Ascending aorta (tissue), 2 donors: ENCODE measurements around the gene DCUN1D2. TPM values are rescaled to one million over a fixed set of nuclear protein-coding genes. Genes with fewer than 3 reads are reported as not detected.

Experiments
- DNase-seq, 2 donors: peaks; one replicate each; pipeline ENCODE4 v3.0.0-alpha.2; 2019; ENCODE audit warnings: low spot score in 2 of 2
- H3K27ac ChIP-seq, 2 donors: fragments of 200-600 bp; sonication (generic); one replicate each; pipeline ENCODE4 v1.5.1; 2016 to 2017; ENCODE audit warnings: mild to moderate bottlenecking in 1 of 2
- H3K27me3 ChIP-seq: fragments of 200-600 bp; sonication (generic); one replicate; pipeline ENCODE4 v1.5.1; 2017
- H3K36me3 ChIP-seq, 2 donors: fragments of 200-600 bp; sonication (generic); one replicate each; pipeline ENCODE4 v1.5.1; 2016
- H3K4me1 ChIP-seq, 2 donors: fragments of 200-600 bp; sonication (generic); one replicate each; pipeline ENCODE4 v1.5.1; 2016 to 2017; ENCODE audit warnings: mild to moderate bottlenecking in 1 of 2
- H3K4me3 ChIP-seq, 2 donors: fragments of 200-600 bp; sonication (generic); one replicate each; pipeline ENCODE4 v1.5.1; 2016 to 2017; ENCODE audit warnings: mild to moderate bottlenecking in 1 of 2
- H3K9me3 ChIP-seq, 2 donors: fragments of 200-600 bp; sonication (generic); one replicate each; pipeline ENCODE4 v1.5.1; 2016
- CTCF ChIP-seq, 3 experiments: fragments of 200-600 bp in 2 of 3; fragments of 450-650 bp in 1 of 3; sonication (generic) in 2 of 3; IDR thresholded peaks; one replicate each; pipeline ENCODE4 v1.5.1; 2016 to 2019; ENCODE audit warnings: antibody characterized with exemption in 3 of 3, mild to moderate bottlenecking in 1 of 3, moderate library complexity in 1 of 3
- intact Hi-C: fragments of 100-400 bp; cut with DNase I; formaldehyde crosslinking; loops from one replicate; pipeline ENCODE4 v1.15.1; 2023
- total RNA-seq: library from RNA; depleted of rRNA; stranded (reverse); fragments of >200 nt; gene quantifications from one replicate; pipeline ENCODE4 v1.1.0, GENCODE V29; 2016

The DCUN1D2 gene
- total RNA-seq, 1 donor from 2014 or later: 5.9 TPM

GRCh38 chr13:113418722-113419049, 71.8 kb downstream of the DCUN1D2 start:
- intact Hi-C loops: loop anchor here (10.0 kb wide), 1 partner anchor 446 kb away; the partner anchor contains the start of gene GAS6
- TF ChIP-seq CTCF (IDR thresholded peaks at IDR 0.05): no peak
- H3K9me3 ChIP-seq: no peaks in the 10 kb centered on the region
- no peaks in the 10 kb centered on the region for H3K36me3 ChIP-seq
- no peak overlapping the region for H3K27ac ChIP-seq
- DNase-seq: no peak
- H3K4me3 ChIP-seq: no peak overlapping the region
- peaks cover 10 to 18% of the 10 kb centered on the region in 2 donors for H3K4me1 ChIP-seq
- no peaks in the 10 kb centered on the region for H3K27me3 ChIP-seq

- H3K4me3 ChIP-seq: no peak overlapping the region
- H3K27me3 ChIP-seq: no peaks in the 10 kb centered on the region
- intact Hi-C loops: loop anchor here (10.0 kb wide), 1 partner anchor 447 kb away; the partner anchor contains the start of gene GAS6
- H3K27ac ChIP-seq: no peak overlapping the region
- TF ChIP-seq CTCF (IDR thresholded peaks at IDR 0.05): no peak
- H3K4me1 ChIP-seq: peaks cover 14 to 24% of the 10 kb centered on the region in 2 donors
- DNase-seq: no peak
- no peaks in the 10 kb centered on the region for H3K36me3 ChIP-seq
- no peaks in the 10 kb centered on the region for H3K9me3 ChIP-seq
Observed at GRCh38 chr13:113417836-113418721, 72.4 kb downstream of the DCUN1D2 start.

GRCh38 chr13:113417008-113417751, 73.3 kb downstream of the DCUN1D2 start:
- DNase-seq: peak in 1 of 2 donors; percentile 54
- H3K4me1 ChIP-seq: peaks cover 15 to 25% of the 10 kb centered on the region in 2 donors
- no peak overlapping the region for H3K27ac ChIP-seq
- no peak overlapping the region for H3K4me3 ChIP-seq
- H3K27me3 ChIP-seq: no peaks in the 10 kb centered on the region
- H3K9me3 ChIP-seq: no peaks in the 10 kb centered on the region
- intact Hi-C loops: loop anchor here (10.0 kb wide), 1 partner anchor 448 kb away; the partner anchor contains the start of gene GAS6
- TF ChIP-seq CTCF (IDR thresholded peaks at IDR 0.05): no peak
- H3K36me3 ChIP-seq: no peaks in the 10 kb centered on the region

GRCh38 chr13:113415825-113416224, 74.7 kb downstream of the DCUN1D2 start:
- Histone ChIP-seq H3K9me3 (no peaks in the 10 kb centered on the region), H3K4me1 (peaks cover 15 to 32% of the 10 kb centered on the region in 2 donors), H3K4me3 (no peak overlapping the region), H3K36me3 (no peaks in the 10 kb centered on the region), H3K27ac (peak overlapping the region; percentile 97), H3K27me3 (no peaks in the 10 kb centered on the region)
- intact Hi-C loops: loop anchor here (10.0 kb wide), 1 partner anchor 449 kb away; the partner anchor contains the start of gene GAS6
- TF ChIP-seq CTCF (IDR thresholded peaks at IDR 0.05): no peak
- DNase-seq: no peak

GRCh38 chr13:113415032-113415431, 75.5 kb downstream of the DCUN1D2 start:
- H3K9me3 ChIP-seq: no peaks in the 10 kb centered on the region
- no peak for DNase-seq
- H3K4me1 ChIP-seq: peaks cover 15 to 37% of the 10 kb centered on the region in 2 donors
- H3K27me3 ChIP-seq: no peaks in the 10 kb centered on the region
- H3K4me3 ChIP-seq: no peak overlapping the region
- H3K27ac ChIP-seq: peak overlapping the region; percentile 97
- no peaks in the 10 kb centered on the region for H3K36me3 ChIP-seq
- intact Hi-C loops: loop anchor here (10.0 kb wide), 1 partner anchor 450 kb away; the partner anchor contains the start of gene GAS6
- TF ChIP-seq CTCF (IDR thresholded peaks at IDR 0.05): no peak
